ENCODE data around the gene VSNL1. TPM values are rescaled to one million over a fixed set of nuclear protein-coding genes. Genes with fewer than 3 reads are reported as not detected.

VSNL1 gene
- total RNA-seq, 6 donors from 2014 or later = 0.33 to 1.2 (median 0.94) TPM; not detected in 3

- peaks cover 0 to 4% (median 0%) of the 10 kb centered on the region in 4 donors for H3K9me3 ChIP-seq
- no peaks in the 10 kb centered on the region for H3K36me3 ChIP-seq
- no peak overlapping the region for H3K4me3 ChIP-seq
- TF ChIP-seq POLR2AphosphoS5 (IDR thresholded peaks at IDR 0.05) = no peak
- TF ChIP-seq POLR2A (IDR thresholded peaks at IDR 0.05) = no peak
- no peaks in the 10 kb centered on the region for H3K4me1 ChIP-seq
- 45 to 50% methylated on average over 2 of the region's 2 CpGs for WGBS, 2 donors
- DNase-seq (no peak), ATAC-seq (ENCODE audit: low FRiP score in 2 of 2) (no peak)
- H3K27ac ChIP-seq = no peak overlapping the region
- no peaks in the 10 kb centered on the region for H3K27me3 ChIP-seq
These were observed 88.1 kb downstream of the VSNL1 start for GRCh38 chr2:17628349-17629261.

GRCh38 chr2:17630089-17630488 lies 89.6 kb downstream of the VSNL1 start:
- Histone ChIP-seq H3K27me3 (no peaks in the 10 kb centered on the region), H3K36me3 (no peaks in the 10 kb centered on the region), H3K4me1 (no peaks in the 10 kb centered on the region), H3K27ac (no peak overlapping the region), H3K9me3 (peaks cover 0 to 4% (median 0%) of the 10 kb centered on the region in 4 donors), H3K4me3 (no peak overlapping the region)
- DNase-seq (no peak), ATAC-seq (ENCODE audit: low FRiP score in 2 of 2) (no peak)
- TF ChIP-seq POLR2A (IDR thresholded peaks at IDR 0.05) (no peak), EP300 (IDR thresholded peaks at IDR 0.05) (no peak)
- WGBS, 2 donors = 92 to 94% methylated on average over 4 of the region's 4 CpGs

GRCh38 chr2:17634997-17635396 lies 94.5 kb downstream of the VSNL1 start:
- no peak for ATAC-seq (ENCODE audit: low FRiP score in 2 of 2)
- H3K27ac ChIP-seq = no peak overlapping the region
- TF ChIP-seq POLR2A (IDR thresholded peaks at IDR 0.05) (no peak), EP300 (IDR thresholded peaks at IDR 0.05) (no peak), CTCF (IDR thresholded peaks at IDR 0.05) (no peak), POLR2AphosphoS5 (IDR thresholded peaks at IDR 0.05) (no peak)
- no peaks in the 10 kb centered on the region for H3K4me1 ChIP-seq
- H3K36me3 ChIP-seq = no peaks in the 10 kb centered on the region
- DNase-seq = no peak
- 68 to 73% methylated on average over 4 of the region's 4 CpGs for WGBS, 2 donors
- no peaks in the 10 kb centered on the region for H3K27me3 ChIP-seq
- no peak overlapping the region for H3K4me3 ChIP-seq
- no peaks in the 10 kb centered on the region for H3K9me3 ChIP-seq

- TF ChIP-seq CTCF (IDR thresholded peaks at IDR 0.05) (no peak), POLR2AphosphoS5 (IDR thresholded peaks at IDR 0.05) (no peak), EP300 (IDR thresholded peaks at IDR 0.05) (no peak), POLR2A (IDR thresholded peaks at IDR 0.05) (no peak)
- no peaks in the 10 kb centered on the region for H3K4me1 ChIP-seq
These were observed 95.8 kb downstream of the VSNL1 start for GRCh38 chr2:17636257-17636656.

GRCh38 chr2:17637131-17637906 lies 96.8 kb downstream of the VSNL1 start:
- no peak overlapping the region for H3K4me3 ChIP-seq
- TF ChIP-seq EP300 (IDR thresholded peaks at IDR 0.05) (no peak), CTCF (IDR thresholded peaks at IDR 0.05) (no peak), POLR2A (IDR thresholded peaks at IDR 0.05) (no peak)
- DNase-seq (peak in 1 of 2 donors; percentile 39), ATAC-seq (ENCODE audit: low FRiP score in 2 of 2) (peak in 1 of 2 donors; percentile 8)
- no peaks in the 10 kb centered on the region for H3K36me3 ChIP-seq
- H3K4me1 ChIP-seq = no peaks in the 10 kb centered on the region
- H3K27ac ChIP-seq = no peak overlapping the region
- no peaks in the 10 kb centered on the region for H3K27me3 ChIP-seq
- no peaks in the 10 kb centered on the region for H3K9me3 ChIP-seq
- 72 to 76% methylated on average over 8 of the region's 8 CpGs for WGBS, 2 donors

More at GRCh38 chr2:17636257-17636656, 95.8 kb downstream of the VSNL1 start:
- no peak for ATAC-seq (ENCODE audit: low FRiP score in 2 of 2)
- 92 to 97% methylated on average over 3 of the region's 3 CpGs for WGBS, 2 donors
- Histone ChIP-seq H3K27me3 (no peaks in the 10 kb centered on the region), H3K27ac (no peak overlapping the region), H3K36me3 (no peaks in the 10 kb centered on the region), H3K4me3 (no peak overlapping the region), H3K9me3 (no peaks in the 10 kb centered on the region)
- DNase-seq = no peak

Measured in upper lobe of left lung (tissue), 6 donors.